ENCODE data around the gene TMEM266. TPM values are rescaled to one million over a fixed set of nuclear protein-coding genes. Genes with fewer than 3 reads are reported as not detected.
A peak's percentile ranks its signal among the peaks of the same experiment; 100 is the strongest.

The TMEM266 gene
- total RNA-seq, 1 donor from 2014 or later = 8.1 TPM

GRCh38 chr15:76183930-76184649, 124.3 kb downstream of the TMEM266 start:
- Mint-ChIP-seq H3K4me1 (ENCODE audit: unreplicated experiment) (peaks cover 13% of the 10 kb centered on the region), H3K4me3 (ENCODE audit: unreplicated experiment) (no peak overlapping the region), H3K9me3 (ENCODE audit: unreplicated experiment) (no peaks in the 10 kb centered on the region), H3K27me3 (ENCODE audit: unreplicated experiment) (peaks cover 4% of the 10 kb centered on the region), H3K36me3 (ENCODE audit: low read depth, unreplicated experiment) (no peaks in the 10 kb centered on the region), H3K27ac (ENCODE audit: unreplicated experiment) (no peak overlapping the region)
- DNase-seq (ENCODE audit: low spot score) = no peak
- no peak for TF ChIP-seq CTCF (IDR thresholded peaks at IDR 0.05; ENCODE audit: unreplicated experiment)

GRCh38 chr15:76184650-76185035, 124.9 kb downstream of the TMEM266 start:
- Mint-ChIP-seq H3K27me3 (ENCODE audit: unreplicated experiment) (peaks cover 4% of the 10 kb centered on the region), H3K4me1 (ENCODE audit: unreplicated experiment) (peaks cover 17% of the 10 kb centered on the region), H3K36me3 (ENCODE audit: low read depth, unreplicated experiment) (no peaks in the 10 kb centered on the region), H3K27ac (ENCODE audit: unreplicated experiment) (no peak overlapping the region), H3K9me3 (ENCODE audit: unreplicated experiment) (no peaks in the 10 kb centered on the region), H3K4me3 (ENCODE audit: unreplicated experiment) (no peak overlapping the region)
- TF ChIP-seq CTCF (IDR thresholded peaks at IDR 0.05; ENCODE audit: unreplicated experiment) = no peak
- DNase-seq (ENCODE audit: low spot score) = no peak

- peak; percentile 60 for DNase-seq (ENCODE audit: low spot score)
- peak; percentile 66 for TF ChIP-seq CTCF (IDR thresholded peaks at IDR 0.05; ENCODE audit: unreplicated experiment)
- Mint-ChIP-seq H3K36me3 (ENCODE audit: low read depth, unreplicated experiment) (no peaks in the 10 kb centered on the region), H3K4me3 (ENCODE audit: unreplicated experiment) (no peak overlapping the region), H3K27me3 (ENCODE audit: unreplicated experiment) (peaks cover 5% of the 10 kb centered on the region), H3K9me3 (ENCODE audit: unreplicated experiment) (no peaks in the 10 kb centered on the region), H3K27ac (ENCODE audit: unreplicated experiment) (no peak overlapping the region), H3K4me1 (ENCODE audit: unreplicated experiment) (peaks cover 23% of the 10 kb centered on the region)
These were observed 125.9 kb downstream of the TMEM266 start for GRCh38 chr15:76185716-76186115.

- Mint-ChIP-seq H3K4me1 (ENCODE audit: unreplicated experiment) (peaks cover 23% of the 10 kb centered on the region), H3K4me3 (ENCODE audit: unreplicated experiment) (no peak overlapping the region), H3K27me3 (ENCODE audit: unreplicated experiment) (peaks cover 5% of the 10 kb centered on the region), H3K27ac (ENCODE audit: unreplicated experiment) (no peak overlapping the region), H3K9me3 (ENCODE audit: unreplicated experiment) (no peaks in the 10 kb centered on the region), H3K36me3 (ENCODE audit: low read depth, unreplicated experiment) (no peaks in the 10 kb centered on the region)
- no peak for TF ChIP-seq CTCF (IDR thresholded peaks at IDR 0.05; ENCODE audit: unreplicated experiment)
- no peak for DNase-seq (ENCODE audit: low spot score)
These were observed 127.4 kb downstream of the TMEM266 start for GRCh38 chr15:76187163-76187562.

GRCh38 chr15:76189106-76189505, 129.3 kb downstream of the TMEM266 start:
- Mint-ChIP-seq H3K4me1 (ENCODE audit: unreplicated experiment) (peaks cover 16% of the 10 kb centered on the region), H3K36me3 (ENCODE audit: low read depth, unreplicated experiment) (no peaks in the 10 kb centered on the region), H3K27me3 (ENCODE audit: unreplicated experiment) (peaks cover 5% of the 10 kb centered on the region), H3K9me3 (ENCODE audit: unreplicated experiment) (no peaks in the 10 kb centered on the region), H3K4me3 (ENCODE audit: unreplicated experiment) (no peak overlapping the region), H3K27ac (ENCODE audit: unreplicated experiment) (peak overlapping the region; percentile 48)
- no peak for DNase-seq (ENCODE audit: low spot score)
- no peak for TF ChIP-seq CTCF (IDR thresholded peaks at IDR 0.05; ENCODE audit: unreplicated experiment)
